ENCODE measurements around the gene TAGAP.

TAGAP gene

GRCh38 chr6:159071843-159072769 lies 27.3 kb upstream of the TAGAP start:
- no peak for DNase-seq

DNA sequence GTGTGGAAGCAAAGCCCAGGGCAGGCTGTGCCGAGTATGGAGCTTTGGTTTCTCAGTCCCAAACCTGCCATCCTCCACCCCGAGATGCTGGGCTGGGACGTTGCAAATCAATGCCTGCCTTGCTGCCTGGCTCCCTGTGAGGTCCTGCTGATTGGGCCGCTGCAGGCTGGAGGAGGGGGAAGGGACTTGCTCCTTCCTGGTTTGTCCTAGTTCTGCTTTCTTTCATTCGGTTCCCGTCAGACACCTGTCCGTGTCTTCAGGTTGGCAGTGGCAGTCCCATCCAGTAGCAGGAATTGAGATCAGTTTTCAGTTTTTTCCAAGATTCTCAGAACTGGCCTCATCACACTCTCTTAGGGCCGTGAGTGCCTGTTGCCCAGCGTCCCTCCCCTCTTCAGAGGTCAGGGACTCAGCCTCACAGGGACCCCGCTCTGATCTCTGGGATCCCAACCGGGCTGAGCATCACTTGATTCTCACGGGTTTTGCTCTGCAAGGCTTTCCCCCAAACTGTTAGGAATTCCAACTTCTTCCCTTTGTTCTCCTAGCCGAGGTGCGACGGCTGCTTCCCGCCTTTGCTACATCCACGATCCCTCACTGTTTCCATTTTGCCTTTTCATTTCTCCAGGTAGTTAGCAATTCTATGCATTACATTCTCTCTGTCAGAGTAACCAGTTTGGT lies 24.2 kb upstream of the TAGAP start:
- DNase-seq = no peak

DNA sequence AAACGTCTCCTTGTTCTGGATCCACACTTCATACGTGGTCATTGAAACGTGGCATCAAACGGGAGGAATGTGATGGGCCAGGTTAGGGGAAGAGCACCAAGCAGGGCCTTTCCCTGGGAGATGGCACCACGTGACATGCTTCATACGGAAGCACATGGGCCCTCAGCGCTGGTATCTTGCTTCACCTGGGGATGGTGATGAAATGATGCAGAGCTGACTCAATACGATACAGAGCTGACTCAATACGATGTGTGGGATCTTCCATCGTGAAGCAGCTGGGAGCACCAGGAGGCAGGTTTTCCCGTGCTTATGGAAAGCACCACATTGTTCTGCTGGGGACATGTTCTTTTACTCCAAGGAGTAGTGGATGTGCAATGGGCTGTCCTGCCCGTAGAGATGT lies 22.5 kb upstream of the TAGAP start:
- no peak for DNase-seq

DNA sequence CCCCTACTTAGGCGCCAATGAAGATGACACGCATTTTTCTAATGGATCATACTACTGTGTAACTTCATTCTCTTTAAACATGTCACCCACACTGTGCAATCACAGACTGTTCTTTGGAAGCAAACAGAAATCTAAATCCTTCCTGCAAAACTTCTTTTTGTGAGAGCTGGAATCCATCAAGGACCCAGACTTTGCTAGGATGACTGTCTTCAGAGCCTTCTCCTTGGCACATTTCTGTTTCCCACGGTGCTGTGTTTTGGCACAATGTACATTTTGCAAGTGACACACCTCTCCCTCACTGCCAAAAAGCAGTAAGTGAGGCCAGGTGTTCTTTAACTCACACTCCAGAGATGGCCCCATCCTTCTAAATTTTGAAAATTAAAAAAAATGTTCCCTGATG lies 21.7 kb upstream of the TAGAP start:
- DNase-seq = no peak

DNA sequence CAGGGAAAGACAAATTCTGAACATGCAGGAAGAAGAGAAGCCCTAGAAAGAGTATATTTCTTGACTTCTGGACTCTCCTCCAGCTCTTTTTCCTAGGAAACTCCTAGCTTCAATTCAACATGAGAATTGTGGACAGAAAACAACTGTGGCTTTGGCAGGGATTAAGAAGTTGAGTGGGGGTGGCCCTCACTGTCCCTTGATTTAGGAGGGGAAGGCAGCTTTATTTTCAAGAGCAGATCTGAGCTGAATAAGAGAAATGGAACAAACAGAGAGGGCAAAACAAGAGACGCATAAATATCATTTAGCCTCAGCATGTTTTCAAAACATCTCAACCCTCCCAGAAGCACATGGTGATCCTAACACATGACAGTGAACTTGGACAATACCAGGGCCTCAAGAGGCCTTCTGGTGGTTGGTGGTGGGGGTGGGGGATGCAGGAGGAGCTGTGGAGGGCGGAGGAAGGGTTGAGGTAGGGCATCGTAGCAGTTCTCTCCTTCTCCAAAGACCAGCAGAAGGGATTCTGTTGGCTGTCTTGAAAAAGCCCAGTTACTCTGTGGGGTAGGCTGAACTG lies 21.1 kb upstream of the TAGAP start:
- DNase-seq = no peak

GRCh38 chr6:159065091-159065490 lies 20.3 kb upstream of the TAGAP start:
- DNase-seq = no peak

DNA sequence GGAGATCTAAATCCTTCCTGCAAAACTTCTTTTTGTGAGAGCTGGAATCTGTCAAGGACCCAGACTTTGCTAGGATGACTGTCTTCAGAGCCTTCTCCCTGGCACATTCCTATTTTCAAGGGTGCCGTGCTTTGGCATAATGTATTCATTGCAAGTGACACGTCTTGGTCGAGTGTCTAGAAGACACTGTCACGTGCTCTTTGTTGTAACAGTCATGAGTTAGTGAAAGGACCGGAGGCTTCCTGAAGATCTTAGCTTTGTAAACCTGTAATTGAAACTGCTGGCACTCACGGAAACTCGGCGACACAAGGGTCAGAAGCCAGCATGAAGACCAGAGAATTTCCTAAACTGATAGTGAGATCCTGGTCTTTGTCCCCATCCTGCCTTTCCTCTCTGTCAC lies 19.7 kb upstream of the TAGAP start:
- no peak for DNase-seq

- DNase-seq = no peak
Observed at GRCh38 chr6:159063549-159063948, 18.8 kb upstream of the TAGAP start.

- DNase-seq = no peak
Observed at GRCh38 chr6:159062976-159063375, 18.2 kb upstream of the TAGAP start.

GRCh38 chr6:159062564-159062945 lies 17.8 kb upstream of the TAGAP start:
- DNase-seq = no peak

DNA sequence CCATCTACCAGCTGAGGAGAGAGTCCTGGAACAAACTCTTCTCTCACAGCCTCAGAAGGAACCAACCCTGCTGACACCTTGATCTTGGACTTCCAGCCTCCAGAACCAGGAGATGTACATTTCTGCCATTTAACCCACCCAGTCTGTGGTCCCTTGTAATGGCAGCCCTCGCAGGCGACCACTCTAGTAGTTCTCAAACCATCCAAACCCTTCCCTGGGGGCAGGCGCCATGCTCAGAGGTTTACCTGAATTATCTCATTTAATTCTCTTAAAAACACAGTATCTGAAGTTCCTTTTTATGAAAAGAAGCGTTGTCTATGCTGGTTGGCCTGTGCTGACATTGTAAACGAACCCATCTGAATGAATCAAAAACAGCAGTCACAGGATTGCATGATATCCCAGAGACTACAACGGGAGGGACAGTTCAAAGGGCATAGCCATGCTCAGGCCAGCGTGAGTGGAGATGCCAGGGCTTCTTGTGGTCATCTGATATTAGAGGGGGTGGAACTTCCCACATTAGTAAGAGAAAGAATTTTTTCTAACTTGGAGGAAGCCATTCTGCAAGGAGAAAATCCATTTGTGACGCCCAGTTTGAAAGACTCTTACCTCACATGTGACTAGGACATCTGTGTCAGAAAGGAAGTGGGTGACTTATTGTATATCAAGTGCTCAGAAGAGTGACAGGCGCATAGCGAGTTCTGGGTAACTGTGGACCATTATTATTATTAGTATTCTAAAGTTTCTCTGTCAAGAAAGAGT lies 17.2 kb upstream of the TAGAP start:
- no peak for DNase-seq

DNA sequence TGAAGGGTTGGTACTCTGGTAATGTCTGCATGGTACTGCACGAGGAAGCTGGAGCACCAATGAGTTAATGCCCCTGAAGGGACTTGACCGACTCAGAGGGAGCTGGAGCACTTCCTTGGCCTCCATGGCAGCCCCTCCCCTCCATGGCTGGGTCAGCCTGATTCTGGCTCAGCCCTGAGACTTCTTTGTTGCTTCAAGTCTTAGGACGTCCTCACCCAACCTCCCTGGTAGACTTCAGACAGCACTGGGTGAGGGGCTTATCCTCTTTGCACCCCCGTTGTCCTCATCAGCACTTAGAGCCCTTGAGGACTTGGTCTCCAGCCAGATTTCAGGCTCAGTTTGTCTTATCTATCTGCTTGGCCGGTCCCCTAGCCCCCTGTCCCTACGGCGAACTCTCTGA lies 16.4 kb upstream of the TAGAP start:
- no peak for DNase-seq

DNA sequence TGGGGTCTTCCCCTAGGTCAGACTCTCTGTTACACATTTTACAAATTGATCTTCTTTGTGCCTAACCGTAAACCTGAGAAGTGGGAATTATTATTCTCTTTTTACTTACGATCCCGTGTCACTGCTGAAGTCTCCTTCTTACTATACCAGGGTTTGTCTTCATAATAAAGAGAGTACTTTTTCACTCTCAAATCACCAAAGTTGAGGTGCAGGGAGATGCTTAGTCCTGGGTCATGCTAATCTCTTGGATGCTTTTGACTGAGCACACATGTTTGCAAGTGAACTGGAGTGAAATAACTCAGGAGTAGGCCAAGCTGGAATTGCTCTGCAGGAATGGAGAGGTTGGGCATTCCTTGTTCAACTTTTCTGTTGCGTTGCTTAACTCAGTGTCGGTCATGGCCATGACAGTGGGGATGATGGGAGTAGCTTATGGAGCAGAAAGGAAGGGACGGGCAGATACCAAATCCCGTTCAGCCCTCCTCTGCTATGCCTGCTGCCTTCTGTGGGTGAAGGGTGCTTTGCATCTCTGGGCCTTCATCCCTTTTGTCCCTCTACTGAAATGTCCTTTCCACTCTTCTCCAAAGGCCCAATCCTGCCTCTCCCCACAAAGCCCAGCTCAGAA lies 15.2 kb upstream of the TAGAP start:
- DNase-seq = no peak

DNA sequence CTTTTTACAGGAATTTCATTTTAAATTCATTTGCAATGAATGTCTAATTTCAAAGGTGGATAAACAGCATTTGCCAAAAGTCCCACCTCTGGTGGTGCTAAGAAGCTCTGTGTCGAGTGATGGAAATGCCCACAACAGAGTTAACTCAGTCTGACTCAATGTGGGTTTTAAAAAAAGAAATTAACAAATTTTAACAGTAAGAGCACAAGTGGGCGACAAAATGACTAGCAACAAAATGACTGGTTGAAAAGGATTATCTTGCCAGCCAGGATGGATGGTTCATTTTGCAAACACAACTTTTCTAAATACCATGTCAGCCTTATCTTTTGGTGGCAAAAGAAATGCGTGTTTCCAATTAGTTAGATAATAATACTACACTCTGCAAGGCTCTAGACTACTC lies 14.3 kb upstream of the TAGAP start:
- DNase-seq = no peak

- DNase-seq = no peak
Observed at GRCh38 chr6:159056899-159057298, 12.1 kb upstream of the TAGAP start.

DNA sequence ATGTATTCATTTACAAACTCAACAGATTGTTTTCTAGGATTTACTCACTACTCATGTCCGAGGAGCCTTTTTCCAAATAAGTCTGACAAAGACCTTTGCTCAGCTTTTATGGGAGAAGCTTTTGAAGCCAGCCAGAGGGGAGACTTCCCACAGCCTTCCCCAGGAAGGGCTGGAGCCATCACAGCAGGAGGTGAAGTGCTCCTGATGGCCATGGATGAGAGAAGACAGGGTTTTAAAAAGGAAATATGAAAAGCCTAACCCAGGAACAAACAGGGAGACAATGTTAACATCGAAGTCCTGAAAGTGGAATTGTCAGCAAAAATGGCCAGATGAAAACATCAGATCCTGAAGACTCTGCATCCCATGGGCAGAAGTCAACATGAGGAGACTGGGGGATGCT lies 11.6 kb upstream of the TAGAP start:
- DNase-seq = no peak

DNA sequence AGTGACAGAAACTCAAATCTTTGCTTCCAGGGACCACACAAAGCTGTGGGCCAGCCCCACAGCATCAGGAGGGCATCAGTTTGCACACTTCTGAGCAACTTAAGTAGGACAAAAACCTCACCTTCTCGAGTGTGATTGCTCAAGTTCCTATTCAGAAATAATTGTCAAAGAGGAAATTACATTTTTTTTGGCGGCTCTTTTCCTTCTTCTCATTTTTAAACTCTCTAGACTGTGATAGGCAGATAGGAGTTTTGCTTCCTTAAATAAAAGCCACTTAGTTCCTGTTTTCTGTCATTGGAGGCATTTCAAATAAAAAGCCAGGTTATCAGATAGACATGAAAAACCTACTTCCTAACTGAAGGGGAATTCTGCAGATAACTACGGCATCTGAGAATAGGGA lies 11.2 kb upstream of the TAGAP start:
- DNase-seq = no peak

DNA sequence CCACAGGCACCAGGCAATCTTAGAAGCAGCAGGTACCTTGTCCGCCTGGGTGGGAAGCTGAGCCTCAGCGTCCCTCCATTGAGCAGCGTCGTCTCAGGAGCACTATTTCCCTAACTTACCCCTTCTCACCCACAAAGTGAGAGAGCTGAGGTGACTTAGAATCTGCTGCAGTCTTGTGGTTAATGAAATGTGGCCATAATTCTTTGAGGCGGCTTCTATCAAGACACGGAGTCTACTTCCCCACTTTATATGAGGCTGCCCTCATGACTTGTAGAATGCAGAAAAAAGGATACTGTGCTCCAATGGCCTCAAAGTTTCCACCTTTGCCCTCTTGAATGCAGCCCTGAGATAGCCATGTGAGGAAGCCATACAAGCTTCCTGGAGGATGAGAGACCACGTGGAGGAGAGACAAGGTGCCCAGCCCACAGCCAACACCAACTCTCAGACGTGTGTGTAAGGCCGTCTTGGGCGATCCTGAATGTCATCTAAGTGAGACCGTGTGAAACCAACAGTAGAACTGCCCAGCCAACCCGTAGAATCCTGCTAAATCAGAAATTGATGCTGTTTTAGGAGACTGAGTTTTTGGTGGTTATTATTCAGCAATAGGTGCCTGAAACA lies 9.1 kb upstream of the TAGAP start:
- no peak for DNase-seq

DNA sequence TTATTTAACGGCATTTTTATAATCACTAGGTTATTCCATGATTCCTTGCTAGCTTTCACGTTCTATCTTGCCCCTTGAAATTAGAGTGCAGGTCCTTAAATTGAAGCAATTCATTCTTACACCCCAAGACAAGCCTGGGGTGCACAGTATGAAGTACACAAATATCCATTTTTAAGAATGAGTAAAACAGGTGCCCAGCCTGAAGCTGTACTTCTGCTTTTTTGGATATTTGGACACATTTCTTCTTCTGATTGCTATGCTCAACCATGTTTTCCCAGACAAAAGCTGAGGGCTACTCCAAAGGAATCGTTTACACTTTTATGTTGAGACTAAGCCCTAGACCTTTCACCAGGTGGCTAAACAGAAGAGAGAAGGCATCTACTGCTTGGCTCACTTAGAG lies 7.9 kb upstream of the TAGAP start:
- DNase-seq = no peak

DNA sequence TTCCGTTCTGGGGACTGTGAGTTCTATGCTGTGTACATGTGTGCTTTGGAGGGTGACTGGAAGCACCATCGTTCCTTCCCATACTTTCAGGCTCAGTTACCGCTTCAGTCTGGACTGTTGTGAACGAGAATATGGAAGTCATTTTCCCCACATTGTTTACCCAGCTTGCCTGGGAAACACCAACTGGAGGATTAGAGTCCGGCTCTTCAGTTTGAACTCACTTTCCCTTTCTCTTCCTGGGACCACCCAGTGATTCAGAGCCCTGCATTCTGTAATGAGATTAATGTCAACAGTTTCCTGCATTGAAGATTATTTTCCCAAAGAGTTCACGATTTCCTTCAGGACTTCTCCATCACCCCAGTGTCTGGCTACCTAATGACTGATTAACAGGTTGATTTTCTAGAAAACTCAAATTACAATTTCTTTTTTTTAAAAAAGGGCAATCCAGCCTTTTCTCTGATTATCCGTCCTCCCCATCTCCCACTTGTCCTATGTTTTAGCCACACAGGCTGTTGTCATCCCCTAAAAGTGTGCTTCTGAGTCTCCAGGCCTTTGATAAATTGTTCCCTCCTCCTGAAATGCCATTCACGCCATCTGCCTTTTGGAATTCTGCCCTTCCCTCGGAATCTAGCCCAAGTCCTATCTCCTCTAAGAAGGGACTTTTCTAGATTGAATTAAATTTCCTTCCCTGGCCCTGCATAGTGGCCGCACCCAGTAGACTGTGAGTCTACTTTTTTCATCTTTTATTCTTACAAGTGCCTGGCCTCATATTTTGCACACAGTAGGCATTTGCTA lies 3.3 kb upstream of the TAGAP start:
- no peak for DNase-seq

GRCh38 chr6:159045801-159046200 lies 1.0 kb upstream of the TAGAP start:
- DNase-seq = no peak

GRCh38 chr6:159043947-159044346 lies 844 bp downstream of the TAGAP start:
- no peak for DNase-seq
